IMR-90 (cell line): ENCODE measurements around the gene RNF141. TPM values are rescaled to one million over a fixed set of nuclear protein-coding genes. Genes with fewer than 3 reads are reported as not detected.

Experiments used
- ATAC-seq: fragments of 200-7000 bp; cut with Tn5 transposase; 2 replicates; pipeline ENCODE4 v1.9.1; 2020; ENCODE audit warnings: low read depth, mild to moderate bottlenecking, moderate library complexity
- BruUV-seq: library from RNA; stranded (reverse); fragments of 400-500 nt; replicated peaks from 2 replicates; lab custom pipeline; 2021; lab: Mats Ljungman, UMichigan
- CTCF ChIA-PET: fragments of 300-600 bp; formaldehyde crosslinking; extraction: SDS; loops from one replicate; lab custom pipeline; 2021; ENCODE audit warnings: antibody characterized with exemption; lab: Yijun Ruan, JAX
- POLR2A ChIA-PET: fragments of 300-600 bp; sonication (Branson Sonifier 250); formaldehyde crosslinking; loops from one replicate; lab custom pipeline; 2022; ENCODE audit warnings: antibody characterized with exemption; ENCODE audit not compliant: unreplicated experiment; lab: Charles Lee
- DNase-seq: peaks from one replicate; pipeline ENCODE4 v3.0.0; 2013
- H2AFZ ChIP-seq: replicated peaks from 2 replicates; pipeline ENCODE3; 2013; ENCODE audit warnings: low read length, mild to moderate bottlenecking; ENCODE audit not compliant: poor library complexity
- H2AK5ac ChIP-seq: 2 replicates; pipeline ENCODE4 v1.6.1; 2013; ENCODE audit warnings: low read depth, low read length, inconsistent platforms
- H2AK9ac ChIP-seq: replicated peaks from 2 replicates; pipeline ENCODE3; 2013; ENCODE audit warnings: mild to moderate bottlenecking, low read depth, low read length, moderate library complexity; ENCODE audit not compliant: poor library complexity
- H2BK120ac ChIP-seq: 2 replicates; pipeline ENCODE4 v1.6.1; 2013; ENCODE audit warnings: low read depth, low read length, inconsistent platforms
- H2BK15ac ChIP-seq: 3 replicates; pipeline ENCODE4 v1.6.1; 2013; ENCODE audit warnings: low read depth, low read length, inconsistent platforms
- H2BK20ac ChIP-seq: 2 replicates; pipeline ENCODE4 v1.6.1; 2013; ENCODE audit warnings: low read depth, mild to moderate bottlenecking, inconsistent platforms, low read length, moderate library complexity
- H2BK5ac ChIP-seq: 2 replicates; pipeline ENCODE4 v1.6.1; 2013; ENCODE audit warnings: mild to moderate bottlenecking, low read depth, low read length, inconsistent platforms; ENCODE audit not compliant: poor library complexity, severe bottlenecking
- H3K14ac ChIP-seq: replicated peaks from 2 replicates; pipeline ENCODE4 v1.6.1; 2013; ENCODE audit warnings: low read depth, low read length, inconsistent platforms
- H3K18ac ChIP-seq: 2 replicates; pipeline ENCODE4 v1.6.1; 2013; ENCODE audit warnings: low read depth, low read length, control low read depth
- H3K23ac ChIP-seq: 2 replicates; pipeline ENCODE4 v1.6.1; 2013; ENCODE audit warnings: low read depth, low read length, inconsistent platforms
- H3K27ac ChIP-seq: 2 replicates; pipeline ENCODE4 v1.5.1; 2013; ENCODE audit warnings: mild to moderate bottlenecking, control low read depth, low read length; ENCODE audit not compliant: insufficient read depth
- H3K27me3 ChIP-seq: 2 replicates; pipeline ENCODE4 v1.6.1; 2013; ENCODE audit warnings: low read length; ENCODE audit not compliant: control insufficient read depth, insufficient read depth
- H3K36me3 ChIP-seq: 2 replicates; pipeline ENCODE4 v1.6.1; 2013; ENCODE audit warnings: low read length, mixed read lengths; ENCODE audit not compliant: control insufficient read depth, insufficient read depth
- H3K4ac ChIP-seq: 2 replicates; pipeline ENCODE4 v1.6.1; 2013; ENCODE audit warnings: low read depth, low read length, inconsistent platforms
- H3K4me1 ChIP-seq: 2 replicates; pipeline ENCODE4 v1.6.1; 2013; ENCODE audit warnings: low read length, mixed read lengths; ENCODE audit not compliant: control insufficient read depth, insufficient read depth
- H3K4me2 ChIP-seq: 2 replicates; pipeline ENCODE4 v1.6.1; 2013; ENCODE audit warnings: low read depth, mild to moderate bottlenecking, control low read depth, low read length, moderate library complexity
- H3K4me3 ChIP-seq: 2 replicates; pipeline ENCODE4 v1.5.1; 2013; ENCODE audit warnings: low read depth, mild to moderate bottlenecking, control low read depth, low read length, moderate library complexity; ENCODE audit not compliant: insufficient read depth
- H3K56ac ChIP-seq: 2 replicates; pipeline ENCODE4 v1.6.1; 2013; ENCODE audit warnings: low read length, inconsistent platforms; ENCODE audit not compliant: insufficient read depth; ENCODE audit errors: extremely low read depth
- H3K79me1 ChIP-seq, 2 experiments: 2 replicates each; pipeline ENCODE4 v1.6.1; 2013; ENCODE audit warnings: low read length in 2 of 2, inconsistent platforms in 1 of 2, low read depth in 1 of 2
- H3K9ac ChIP-seq: 2 replicates; pipeline ENCODE4 v1.6.1; 2013; ENCODE audit warnings: low read depth, low read length, control low read depth
- H3K9me1 ChIP-seq: 2 replicates; pipeline ENCODE4 v1.6.1; 2013; ENCODE audit warnings: low read length, inconsistent platforms; ENCODE audit not compliant: insufficient read depth
- H3K9me3 ChIP-seq: 2 replicates; pipeline ENCODE4 v1.6.1; 2013; ENCODE audit warnings: low read length; ENCODE audit not compliant: control insufficient read depth, insufficient read depth
- H4K20me1 ChIP-seq: 2 replicates; pipeline ENCODE4 v1.6.1; 2013; ENCODE audit warnings: low read length, inconsistent platforms; ENCODE audit not compliant: insufficient read depth
- H4K5ac ChIP-seq: 2 replicates; pipeline ENCODE4 v1.6.1; 2013; ENCODE audit warnings: mild to moderate bottlenecking, low read depth, low read length, control low read depth
- H4K8ac ChIP-seq, 2 experiments: 2 replicates each; pipeline ENCODE4 v1.6.1; 2013; ENCODE audit warnings: low read depth in 2 of 2, low read length in 2 of 2, control low read depth in 1 of 2, inconsistent platforms in 1 of 2
- H4K91ac ChIP-seq: 2 replicates; pipeline ENCODE4 v1.6.1; 2013; ENCODE audit warnings: low read depth, low read length, inconsistent platforms; ENCODE audit not compliant: insufficient read depth
- BHLHE40 ChIP-seq: fragments of 150-350 bp; IDR thresholded peaks from 2 replicates; pipeline ENCODE4 v1.6.1; 2016; ENCODE audit warnings: mild to moderate bottlenecking, low read depth, low read length
- CEBPB ChIP-seq: IDR thresholded peaks from 2 replicates; pipeline ENCODE4 v1.6.1; 2012; ENCODE audit warnings: low read depth, low read length, improper control_type of control experiment
- CHD1 ChIP-seq: IDR thresholded peaks from 2 replicates; pipeline ENCODE4 v1.6.1; 2012; ENCODE audit warnings: low read depth, low read length, improper control_type of control experiment
- ELK1 ChIP-seq: fragments of 150-350 bp; IDR thresholded peaks from 2 replicates; pipeline ENCODE4 v1.6.1; 2016; ENCODE audit warnings: low read depth, mild to moderate bottlenecking, low read length, moderate library complexity, borderline replicate concordance
- FOS ChIP-seq: fragments of 150-350 bp; IDR thresholded peaks from 2 replicates; pipeline ENCODE4 v1.6.1; 2016; ENCODE audit warnings: low read depth, low read length
- MAFK ChIP-seq: IDR thresholded peaks from 2 replicates; pipeline ENCODE4 v1.6.1; 2012; ENCODE audit warnings: low read depth, low read length, improper control_type of control experiment
- MAZ ChIP-seq: IDR thresholded peaks from 2 replicates; pipeline ENCODE4 v1.6.1; 2012; ENCODE audit warnings: low read depth, mild to moderate bottlenecking, low read length, improper control_type of control experiment, moderate library complexity, borderline replicate concordance
- MXI1 ChIP-seq: IDR thresholded peaks from 2 replicates; pipeline ENCODE4 v1.6.1; 2012; ENCODE audit warnings: low read depth, mild to moderate bottlenecking, low read length, moderate library complexity, borderline replicate concordance
- NFE2L2 ChIP-seq: fragments of 150-350 bp; IDR thresholded peaks from 2 replicates; pipeline ENCODE4 v1.6.1; 2016; ENCODE audit warnings: low read depth, mild to moderate bottlenecking, low read length
- RCOR1 ChIP-seq: IDR thresholded peaks from 2 replicates; pipeline ENCODE4 v1.6.1; 2012; ENCODE audit warnings: mild to moderate bottlenecking, low read length, improper control_type of control experiment; ENCODE audit not compliant: insufficient replicate concordance
- RFX5 ChIP-seq: IDR thresholded peaks from 2 replicates; pipeline ENCODE4 v1.8.0; 2012; ENCODE audit warnings: low read depth, mild to moderate bottlenecking, low read length, moderate library complexity
- WGBS, 2 experiments: methylation state at CpG; one replicate each; pipeline versions ENCODE4 v1.1.5 to v1.1.7; 2013; ENCODE audit warnings: missing lambda C conversion rate in 2 of 2; ENCODE audit not compliant: insufficient read length in 1 of 2; ENCODE audit errors: extremely low coverage in 2 of 2; 5-methylcytosine and 5-hydroxymethylcytosine counted together
- dilution Hi-C: fragments of 300-500 bp; cut with HindIII; formaldehyde crosslinking; loops from one replicate; pipeline ENCODE4 v1.14.3; 2018; ENCODE audit warnings: low sequenced_read_pairs; ENCODE audit not compliant: unreplicated experiment
- in situ Hi-C: fragments of 300-500 bp; cut with MboI; formaldehyde crosslinking; loops from 3 replicates; pipeline ENCODE4 v1.14.3; 2019; ENCODE audit warnings: low sequenced_read_pairs, inconsistent platforms, mixed read lengths
- intact Hi-C: fragments of 100-400 bp; cut with micrococcal nuclease; formaldehyde crosslinking; loops from 2 replicates; pipeline ENCODE4 v1.10.0; 2022
- polyA plus RNA-seq, 3 experiments: library from polyadenylated mRNA; depleted of rRNA; stranded (reverse); fragments of >200 nt; gene quantifications; 2 replicates each; pipeline ENCODE4 v1.2.3, GENCODE V29; 2012; ENCODE audit warnings: low replicate concordance in 1 of 3
- total RNA-seq: library from RNA; depleted of rRNA; stranded (reverse); fragments of >200 nt; gene quantifications from 2 replicates; pipeline ENCODE4 v1.2.3, GENCODE V29; 2012

Gene RNF141
- total and polyA plus RNA-seq, 2 of the 4 experiments (the other 2 are of a cell fraction): 13.8 to 18.6 TPM

GRCh38 chr11:10488934-10489691, 51.9 kb downstream of the RNF141 start:
- H3K4me2 ChIP-seq: no peak overlapping the region

More at GRCh38 chr11:10488934-10489691, 51.9 kb downstream of the RNF141 start:
- no peak for DNase-seq
- TF ChIP-seq RFX5 (no peak), RCOR1 (no peak), MAFK (no peak), BHLHE40 (no peak), ELK1 (no peak), NFE2L2 (no peak), CHD1 (no peak), MAZ (no peak), FOS (no peak), CEBPB (no peak), MXI1 (no peak)
- H2AK9ac ChIP-seq: no peak overlapping the region
- H3K36me3 ChIP-seq: peaks cover 36% of the 10 kb centered on the region
- dilution Hi-C loops (no loop called here), intact Hi-C loops (no loop called here), in situ Hi-C loops (no loop called here)
- ChIA-PET CTCF (interaction anchor here (0.5 to 1.8 kb wide), 2 partner anchors 8 to 84 kb away, joined by 4 to 5 read pairs; no protein-coding TSS in a partner anchor), POLR2A (no interaction called here)
- no TSS peak for BruUV-seq
- H3K27ac ChIP-seq: peak overlapping the region; percentile 18; the same call in 1 of the 2 replicates
- H3K9me1 ChIP-seq: peaks cover 32% of the 10 kb centered on the region
- 97% methylated on average over 7 of the region's 11 CpGs; no CpG with 5 or more reads in 1 of the 2 experiments for WGBS, 2 experiments
- H3K56ac ChIP-seq: no peak overlapping the region
- no peak overlapping the region for H3K4me3 ChIP-seq
- H3K9ac ChIP-seq: no peak overlapping the region
- no peak overlapping the region for H3K18ac ChIP-seq
- H3K14ac ChIP-seq: 0 out of 2 replicates have a peak overlapping the region, but pooled peaks have one; percentile 44
- no peak overlapping the region for H2AFZ ChIP-seq
- ATAC-seq: no peak
- no peaks in the 10 kb centered on the region for H3K27me3 ChIP-seq
- H3K23ac ChIP-seq: no peak overlapping the region
- peak overlapping the region in 1 of 2 experiments; percentile 35; a peak in 1 of 4 replicates for H4K8ac ChIP-seq
- peak overlapping the region; percentile 57 for H2BK20ac ChIP-seq
- H4K5ac ChIP-seq: no peak overlapping the region; the same call in 1 of the 2 replicates
- H2BK5ac ChIP-seq: peak overlapping the region; percentile 40
- peak overlapping the region; percentile 63 for H4K91ac ChIP-seq
- peaks cover 13% of the 10 kb centered on the region for H4K20me1 ChIP-seq
- peaks cover 20 to 50% of the 10 kb centered on the region in 2 experiments for H3K79me1 ChIP-seq
- H2BK15ac ChIP-seq: peak overlapping the region; percentile 54; the same call in 2 of the 3 replicates
- H3K9me3 ChIP-seq: no peaks in the 10 kb centered on the region
- H3K4ac ChIP-seq: peak overlapping the region; percentile 35
- peak overlapping the region; percentile 27 for H2BK120ac ChIP-seq
- peaks cover 22% of the 10 kb centered on the region for H3K4me1 ChIP-seq
- peak overlapping the region; percentile 94 for H2AK5ac ChIP-seq
